Body of pancreas (tissue), 4 donors: ENCODE data around the gene PLCD3.

ENCODE experiments used
- CTCF ChIP-seq, 7 experiments: fragments of 450-650 bp in 4 of 7; fragments of 200-600 bp in 3 of 7; sonication (generic) in 3 of 7; IDR thresholded peaks; one replicate each; pipeline ENCODE4 v1.5.1; 2016 to 2019; ENCODE audit warnings: antibody characterized with exemption in 7 of 7
- POLR2A ChIP-seq, 3 donors: fragments of 450-650 bp; IDR thresholded peaks; one replicate each; pipeline ENCODE4 v1.6.1; 2016; ENCODE audit warnings: antibody characterized with exemption in 3 of 3, mild to moderate bottlenecking in 2 of 3

- TF ChIP-seq CTCF (IDR thresholded peaks at IDR 0.05): no peak
- no peak for TF ChIP-seq POLR2A (IDR thresholded peaks at IDR 0.05)
Observed at GRCh38 chr17:45103269-45103795, 29.0 kb downstream of the PLCD3 start.
